Measurements from ENCODE around the gene SASS6.

SASS6 gene

GRCh38 chr1:100141192-100141591 is 8.5 kb upstream of the SASS6 start:
- DNase-seq (ENCODE audit: insufficient read length, low spot score) (no peak), FAIRE-seq (no peak)
- no peak for TF ChIP-seq CTCF (IDR thresholded peaks at IDR 0.05; ENCODE audit: insufficient read depth, missing control alignments)

- TF ChIP-seq CTCF (IDR thresholded peaks at IDR 0.05; ENCODE audit: insufficient read depth, missing control alignments), result no peak
- no peak for DNase-seq (ENCODE audit: insufficient read length, low spot score)
- FAIRE-seq, result no peak
These were observed 4.9 kb upstream of the SASS6 start for GRCh38 chr1:100137602-100138001.

GRCh38 chr1:100134872-100135271 is 2.1 kb upstream of the SASS6 start:
- FAIRE-seq (no peak), DNase-seq (ENCODE audit: insufficient read length, low spot score) (no peak)
- peak; percentile 11 for TF ChIP-seq CTCF (IDR thresholded peaks at IDR 0.05; ENCODE audit: insufficient read depth, missing control alignments)

- no peak for TF ChIP-seq CTCF (IDR thresholded peaks at IDR 0.05; ENCODE audit: insufficient read depth, missing control alignments)
- no peak for DNase-seq (ENCODE audit: insufficient read length, low spot score)
- peak; percentile 29 for FAIRE-seq
These were observed 1.1 kb downstream of the SASS6 start for GRCh38 chr1:100131623-100132022.

GRCh38 chr1:100130552-100131077 is 2.1 kb downstream of the SASS6 start:
- no peak for TF ChIP-seq CTCF (IDR thresholded peaks at IDR 0.05; ENCODE audit: insufficient read depth, missing control alignments)
- FAIRE-seq (no peak), DNase-seq (ENCODE audit: insufficient read length, low spot score) (no peak)

- no peak for TF ChIP-seq CTCF (IDR thresholded peaks at IDR 0.05; ENCODE audit: insufficient read depth, missing control alignments)
- DNase-seq (ENCODE audit: insufficient read length, low spot score) (no peak), FAIRE-seq (no peak)
These were observed 5.5 kb downstream of the SASS6 start for GRCh38 chr1:100127226-100127625.

- no peak for TF ChIP-seq CTCF (IDR thresholded peaks at IDR 0.05; ENCODE audit: insufficient read depth, missing control alignments)
- FAIRE-seq (no peak), DNase-seq (ENCODE audit: insufficient read length, low spot score) (no peak)
These were observed 10.6 kb downstream of the SASS6 start for GRCh38 chr1:100122177-100122576.

All from D721Med (cell line).